ENCODE measurements around the gene GJB4.

The GJB4 gene

GRCh38 chr1:34779962-34780361, 20.4 kb downstream of the GJB4 start:
- no peak for DNase-seq

- DNase-seq, result no peak
These were observed 21.0 kb downstream of the GJB4 start for GRCh38 chr1:34780528-34780927.

DNA sequence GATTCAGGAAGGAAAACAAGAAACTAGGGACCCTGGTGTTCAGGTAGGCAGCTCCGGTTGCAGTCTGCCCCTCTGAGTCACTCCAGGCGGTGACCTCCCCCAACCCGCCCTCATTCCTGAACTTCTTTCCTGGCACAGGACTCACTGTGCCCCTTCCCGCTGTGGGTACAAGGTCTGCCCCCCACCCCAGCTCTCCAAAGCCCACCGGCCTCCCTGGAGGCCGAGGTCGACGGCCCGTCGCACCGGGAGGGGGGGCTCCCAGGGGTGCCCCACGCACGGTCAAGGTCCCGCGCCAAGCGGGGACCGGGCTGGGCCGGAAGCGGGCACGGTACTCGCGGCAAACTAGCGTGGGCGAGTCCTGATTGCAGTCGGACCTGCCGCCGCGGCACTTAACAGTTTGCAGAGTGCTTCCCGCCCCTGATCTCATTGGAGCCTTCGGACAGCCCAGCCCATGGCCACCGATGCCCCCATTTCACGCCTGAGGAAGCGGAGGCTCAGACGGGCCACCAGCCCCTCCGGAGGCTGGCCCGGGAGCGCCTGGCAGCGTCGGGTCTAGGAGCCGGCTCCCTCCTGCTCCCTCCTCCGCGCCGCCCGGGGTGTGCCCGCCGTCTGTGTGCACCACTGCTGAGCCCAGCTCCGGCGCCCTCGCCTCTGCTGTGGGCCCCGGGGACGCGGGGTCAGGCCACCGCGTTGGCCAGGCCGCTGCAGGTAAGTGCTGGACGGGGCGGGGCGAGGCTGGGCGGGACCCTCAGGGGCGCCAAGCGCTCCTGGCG, 21.7 kb downstream of the GJB4 start, which contains the start of gene GJB3:
GJB3 (plus strand) TSS at position 144 of the 773 bp plus-strand sequence. CDS start 3,549 bp downstream, outside the sequence.
- DNase-seq, result no peak

GRCh38 chr1:34781844-34782391, 22.4 kb downstream of the GJB4 start:
- no peak for DNase-seq

DNA sequence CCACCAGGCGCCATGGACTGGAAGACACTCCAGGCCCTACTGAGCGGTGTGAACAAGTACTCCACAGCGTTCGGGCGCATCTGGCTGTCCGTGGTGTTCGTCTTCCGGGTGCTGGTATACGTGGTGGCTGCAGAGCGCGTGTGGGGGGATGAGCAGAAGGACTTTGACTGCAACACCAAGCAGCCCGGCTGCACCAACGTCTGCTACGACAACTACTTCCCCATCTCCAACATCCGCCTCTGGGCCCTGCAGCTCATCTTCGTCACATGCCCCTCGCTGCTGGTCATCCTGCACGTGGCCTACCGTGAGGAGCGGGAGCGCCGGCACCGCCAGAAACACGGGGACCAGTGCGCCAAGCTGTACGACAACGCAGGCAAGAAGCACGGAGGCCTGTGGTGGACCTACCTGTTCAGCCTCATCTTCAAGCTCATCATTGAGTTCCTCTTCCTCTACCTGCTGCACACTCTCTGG, 25.2 kb downstream of the GJB4 start:
- DNase-seq, result no peak

- no peak for DNase-seq
These were observed 25.8 kb downstream of the GJB4 start for GRCh38 chr1:34785231-34785874.

GRCh38 chr1:34785875-34786470, 26.4 kb downstream of the GJB4 start:
- DNase-seq, result no peak

- DNase-seq, result peak; percentile 61
These were observed 27.2 kb downstream of the GJB4 start for GRCh38 chr1:34786521-34787325.

- DNase-seq, result no peak
These were observed 28.2 kb downstream of the GJB4 start for GRCh38 chr1:34787461-34788420.

- no peak for DNase-seq
These were observed 31.4 kb downstream of the GJB4 start for GRCh38 chr1:34790985-34791384.

GRCh38 chr1:34792424-34792823, 32.9 kb downstream of the GJB4 start:
- no peak for DNase-seq

GRCh38 chr1:34792868-34793727, 33.6 kb downstream of the GJB4 start, which contains the start of gene GJA4:
Gene GJA4, plus strand, starts transcription at chr1:34792999. Its CDS starts 1,215 bp downstream, at chr1:34794214.
- DNase-seq, result no peak

DNA sequence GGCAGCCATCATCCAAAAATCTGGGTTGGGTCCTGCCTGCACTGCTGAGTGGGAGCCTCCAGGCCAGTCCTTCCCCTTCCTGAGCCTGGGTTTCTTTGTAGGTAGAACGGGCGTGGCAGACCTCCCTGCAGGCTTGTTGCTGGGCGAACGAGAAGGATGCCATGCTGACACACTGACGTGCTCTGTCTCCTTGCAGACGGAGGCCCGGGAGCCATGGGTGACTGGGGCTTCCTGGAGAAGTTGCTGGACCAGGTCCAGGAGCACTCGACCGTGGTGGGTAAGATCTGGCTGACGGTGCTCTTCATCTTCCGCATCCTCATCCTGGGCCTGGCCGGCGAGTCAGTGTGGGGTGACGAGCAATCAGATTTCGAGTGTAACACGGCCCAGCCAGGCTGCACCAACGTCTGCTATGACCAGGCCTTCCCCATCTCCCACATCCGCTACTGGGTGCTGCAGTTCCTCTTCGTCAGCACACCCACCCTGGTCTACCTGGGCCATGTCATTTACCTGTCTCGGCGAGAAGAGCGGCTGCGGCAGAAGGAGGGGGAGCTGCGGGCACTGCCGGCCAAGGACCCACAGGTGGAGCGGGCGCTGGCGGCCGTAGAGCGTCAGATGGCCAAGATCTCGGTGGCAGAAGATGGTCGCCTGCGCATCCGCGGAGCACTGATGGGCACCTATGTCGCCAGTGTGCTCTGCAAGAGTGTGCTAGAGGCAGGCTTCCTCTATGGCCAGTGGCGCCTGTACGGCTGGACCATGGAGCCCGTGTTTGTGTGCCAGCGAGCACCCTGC, 34.7 kb downstream of the GJB4 start:
- DNase-seq, result no peak

GRCh38 chr1:34794790-34795180, 35.2 kb downstream of the GJB4 start:
- no peak for DNase-seq

DNA sequence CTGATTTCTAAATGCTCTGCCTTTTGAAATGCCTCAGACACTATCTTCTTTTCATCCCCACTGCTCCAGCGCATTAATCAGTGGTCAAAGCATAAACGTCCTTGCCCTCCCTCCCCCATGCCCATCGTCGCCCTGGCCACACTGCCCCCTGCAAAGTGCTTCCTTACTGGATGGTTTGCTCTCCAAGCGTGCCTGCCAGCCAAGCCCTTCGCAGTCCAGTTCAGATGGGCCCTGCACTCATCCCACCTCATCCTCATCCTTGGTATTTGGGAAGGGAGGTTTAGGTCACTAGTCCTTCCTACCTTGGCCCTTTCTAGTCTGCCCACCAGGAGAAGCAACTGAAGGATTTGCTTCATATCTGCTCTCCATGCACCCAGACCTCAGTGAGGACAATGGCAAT, 36.4 kb downstream of the GJB4 start:
- no peak for DNase-seq

DNA sequence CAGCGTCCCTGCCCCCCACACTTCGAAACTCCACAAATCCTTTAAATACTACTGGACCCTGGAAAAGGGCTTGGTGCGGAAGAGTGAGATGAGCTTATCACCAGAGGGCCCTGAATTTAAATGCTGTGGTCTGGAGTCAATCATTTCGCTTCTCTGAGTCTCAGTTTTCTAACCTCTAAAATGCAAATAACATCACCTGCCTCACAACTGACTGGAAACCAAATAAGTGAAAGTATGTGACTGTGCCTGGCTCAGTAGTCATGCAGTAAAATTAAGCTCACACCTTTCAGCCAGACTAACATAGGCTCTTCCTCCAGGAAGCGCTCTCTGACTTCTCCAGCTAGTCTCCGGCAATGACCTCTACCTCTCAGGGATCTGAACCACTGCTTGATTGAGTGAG, 37.5 kb downstream of the GJB4 start:
- DNase-seq, result no peak

DNA sequence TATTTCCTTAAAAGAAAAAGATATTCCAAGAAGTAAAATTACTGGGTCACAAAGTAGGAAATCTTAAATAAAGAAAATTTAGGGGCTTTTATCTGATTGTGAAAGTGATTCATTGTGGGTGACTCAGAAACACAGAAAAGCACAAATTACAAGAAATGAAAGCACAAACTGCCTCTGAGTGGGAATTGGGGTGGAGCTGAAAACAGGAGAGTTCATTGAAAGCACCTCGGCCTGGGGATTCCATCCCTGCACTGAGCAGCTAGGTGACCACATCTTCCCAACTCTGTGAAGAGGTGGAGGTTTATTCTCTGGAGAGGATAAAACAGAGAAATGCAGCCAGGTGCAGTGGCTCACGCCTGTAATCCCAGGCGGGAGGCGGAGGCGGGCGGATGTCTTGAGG, 40.7 kb downstream of the GJB4 start:
- DNase-seq, result no peak

GRCh38 chr1:34803770-34804169, 44.2 kb downstream of the GJB4 start:
- DNase-seq, result no peak

DNA sequence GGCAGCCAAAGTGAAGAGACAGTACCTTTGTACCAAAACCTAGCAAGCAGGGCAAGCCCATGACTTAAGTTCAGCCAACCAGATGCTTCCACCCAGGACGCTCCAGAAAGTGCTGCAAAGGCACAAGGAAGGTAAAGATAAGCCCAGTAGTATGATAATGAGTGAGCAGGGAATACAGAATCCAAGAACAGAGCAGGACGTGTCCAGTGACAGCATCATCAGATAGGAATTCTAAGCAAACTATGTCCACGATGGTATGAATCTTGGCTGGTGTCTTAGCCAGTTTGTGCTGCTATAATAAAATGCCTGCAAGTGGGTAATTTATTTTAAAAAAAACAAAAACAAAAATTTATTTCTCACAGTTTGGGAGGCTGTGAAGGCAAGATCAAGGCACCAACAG, 46.9 kb downstream of the GJB4 start:
- no peak for DNase-seq

All from activated CD4-positive, CD25-positive, alpha-beta regulatory T cell treated with anti-CD3 and anti-CD28 coated beads, Interleukin-2, amount 50 U/mL, for 72 hours (primary cell).